CD4-positive, alpha-beta T cell treated with Interleukin-17A for 4 hours (primary cell): ENCODE results near the gene TMEM132E.

Experiments used
- DNase-seq: peaks from one replicate; pipeline ENCODE4 v3.0.0-alpha.2; 2020; ENCODE audit warnings: mixed read lengths

Gene TMEM132E

DNA sequence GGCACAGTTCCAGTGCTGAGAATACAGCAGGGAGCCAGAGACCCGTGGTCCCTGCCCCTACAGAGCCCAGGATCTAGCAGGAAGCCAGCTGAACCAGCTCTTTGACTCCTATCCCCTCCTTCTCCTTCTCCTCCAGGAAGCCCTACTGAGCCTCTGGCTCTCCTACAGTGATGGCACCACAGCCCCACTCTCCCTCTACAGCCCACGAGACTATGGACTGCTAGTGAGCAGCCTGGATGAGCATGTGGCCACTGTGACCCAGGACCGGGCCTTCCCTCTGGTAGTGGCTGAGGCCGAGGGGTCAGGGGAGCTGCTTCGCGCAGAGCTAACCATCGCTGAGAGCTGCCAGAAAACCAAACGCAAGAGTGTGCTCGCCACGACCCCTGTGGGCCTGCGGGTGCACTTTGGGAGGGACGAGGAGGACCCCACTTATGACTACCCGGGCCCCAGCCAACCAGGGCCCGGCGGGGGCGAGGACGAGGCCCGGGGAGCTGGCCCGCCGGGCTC, 57.7 kb downstream of the TMEM132E start:
- DNase-seq, result no peak

- peak; percentile 90 for DNase-seq
Observed at GRCh38 chr17:34637548-34638525, 58.5 kb downstream of the TMEM132E start.

- DNase-seq, result no peak
Observed at GRCh38 chr17:34638526-34639260, 59.3 kb downstream of the TMEM132E start.

DNA sequence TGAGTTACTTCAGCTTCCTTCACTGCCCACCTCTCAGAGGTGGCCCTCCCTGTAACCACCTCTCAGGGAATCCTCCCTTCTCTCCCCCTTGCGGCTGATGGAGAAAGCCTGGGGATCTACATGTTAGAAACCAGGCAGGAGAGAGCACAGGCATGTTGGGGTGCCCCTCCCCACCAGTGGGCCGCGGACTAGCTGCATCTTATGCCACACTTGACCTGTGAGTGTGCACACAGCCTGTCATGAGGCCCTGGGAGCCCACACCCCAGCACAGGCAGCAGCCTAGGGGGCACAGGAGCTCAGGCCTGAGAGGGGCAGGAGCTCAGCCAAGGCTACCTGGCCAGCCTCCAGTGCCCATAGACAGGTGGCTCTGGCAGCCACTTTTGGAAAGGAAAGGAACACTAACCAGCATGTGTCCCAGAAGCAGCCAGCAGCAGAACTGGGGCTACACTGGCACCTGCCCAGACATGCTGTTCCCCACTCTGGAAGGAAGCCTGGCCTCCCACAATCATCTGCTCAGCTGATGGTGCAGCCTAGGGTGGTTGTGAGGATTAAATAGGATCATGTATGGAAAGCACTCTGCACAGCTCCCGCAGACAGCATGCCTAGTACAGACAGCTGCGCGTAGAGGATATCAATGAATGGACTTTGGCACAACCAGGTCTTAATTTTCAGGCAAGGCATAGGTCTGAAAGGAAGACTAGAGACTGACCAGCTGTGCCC, 60.5 kb downstream of the TMEM132E start:
- no peak for DNase-seq

GRCh38 chr17:34641368-34641767, 62.0 kb downstream of the TMEM132E start:
- DNase-seq, result no peak

DNA sequence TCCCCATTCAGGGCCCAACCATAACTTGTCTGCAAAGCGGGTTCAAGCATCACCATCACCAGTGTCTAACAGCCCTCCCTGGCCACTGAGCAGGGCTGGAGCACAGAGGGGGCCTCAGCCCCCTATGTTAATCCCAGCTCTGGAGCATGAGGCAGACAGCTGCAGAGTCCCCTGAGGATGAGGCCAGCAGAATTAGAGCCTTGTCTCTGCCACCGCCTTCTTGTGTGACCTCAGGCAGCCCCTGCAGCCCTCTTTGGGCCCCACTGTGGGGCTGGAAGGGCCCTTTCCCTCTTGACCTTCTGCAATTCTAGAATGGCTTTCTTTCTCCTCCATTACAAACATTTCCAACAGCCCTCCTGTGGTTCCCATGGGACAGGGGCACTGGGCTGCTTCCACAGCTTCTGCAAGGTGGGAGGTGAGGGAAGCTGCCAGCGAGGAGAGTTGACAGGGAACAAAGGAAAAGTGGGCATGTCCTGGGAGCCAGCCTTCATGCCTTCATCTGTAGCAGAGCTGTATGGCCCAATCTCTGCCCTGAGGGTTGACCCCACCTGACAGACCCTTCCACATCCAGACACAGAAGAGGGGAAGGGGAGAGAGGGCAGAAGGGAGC, 65.7 kb downstream of the TMEM132E start:
- no peak for DNase-seq

DNA sequence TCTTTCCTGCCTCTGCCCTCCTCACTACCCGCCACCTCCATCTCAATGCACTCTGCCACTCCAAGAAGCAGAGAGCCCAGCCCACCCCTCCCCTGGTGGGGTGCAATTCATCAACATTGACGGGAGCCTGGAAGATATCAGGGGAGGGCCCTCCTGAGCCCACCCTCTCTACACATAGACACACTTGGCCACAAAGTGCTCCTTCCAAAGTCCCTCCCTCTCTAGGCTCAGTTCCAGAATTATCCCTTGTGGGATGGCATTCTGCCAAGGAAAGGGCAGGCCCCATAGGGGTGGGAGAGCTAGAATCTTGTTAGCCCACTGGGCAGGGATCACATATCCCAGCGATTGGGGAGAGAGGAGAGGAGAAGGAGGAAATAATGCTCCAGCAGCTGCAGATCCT, 66.2 kb downstream of the TMEM132E start:
- DNase-seq, result no peak

- no peak for DNase-seq
Observed at GRCh38 chr17:34647511-34647910, 68.1 kb downstream of the TMEM132E start.

- DNase-seq, result no peak
Observed at GRCh38 chr17:34650051-34650750, 70.8 kb downstream of the TMEM132E start.

DNA sequence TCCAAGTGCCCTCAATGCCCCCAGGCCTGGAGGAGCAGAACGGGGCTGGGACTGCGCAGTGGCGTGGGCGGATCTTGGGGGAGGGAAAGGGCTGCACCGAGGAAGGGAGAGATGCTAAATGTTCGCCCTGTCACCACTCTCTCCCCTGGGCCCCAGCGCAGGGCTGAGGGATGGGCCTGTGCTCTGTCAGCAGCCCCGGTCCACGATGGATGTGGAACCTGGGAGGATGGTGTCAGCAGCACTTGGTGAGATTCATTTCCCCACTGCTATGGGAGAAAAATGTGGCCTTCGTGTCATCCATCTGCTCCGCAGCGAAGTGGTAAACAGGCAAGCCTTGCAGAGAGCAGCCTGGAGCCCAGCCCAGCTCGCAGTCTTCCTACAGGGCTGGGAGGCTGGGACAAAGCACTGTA, 72.0 kb downstream of the TMEM132E start:
- DNase-seq, result no peak

DNA sequence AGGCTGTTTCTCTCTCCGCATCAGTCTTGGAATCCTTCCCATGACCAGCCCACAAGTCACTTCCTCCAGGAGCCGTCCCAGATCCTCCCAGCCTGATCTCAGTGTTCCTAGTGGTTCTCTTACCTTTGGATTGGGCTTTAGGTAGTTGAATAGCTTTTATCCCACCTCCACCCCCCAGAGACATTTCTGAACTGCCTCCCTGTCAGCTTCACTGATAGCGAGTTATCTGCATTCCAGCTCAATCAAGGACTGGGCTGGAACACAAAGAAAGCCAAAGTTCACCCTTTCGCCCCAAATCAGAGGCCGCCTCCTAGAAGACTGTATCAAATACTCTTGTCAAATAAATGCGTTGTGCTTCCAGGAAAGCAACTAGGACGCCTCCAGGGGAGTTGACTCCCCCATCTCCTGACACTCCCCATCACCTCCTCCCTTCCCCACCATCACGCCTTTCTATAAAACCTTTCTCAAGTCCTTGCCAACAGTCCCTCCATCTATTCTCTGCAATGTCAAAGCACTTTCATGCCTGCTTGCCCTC, 72.7 kb downstream of the TMEM132E start:
- no peak for DNase-seq

DNA sequence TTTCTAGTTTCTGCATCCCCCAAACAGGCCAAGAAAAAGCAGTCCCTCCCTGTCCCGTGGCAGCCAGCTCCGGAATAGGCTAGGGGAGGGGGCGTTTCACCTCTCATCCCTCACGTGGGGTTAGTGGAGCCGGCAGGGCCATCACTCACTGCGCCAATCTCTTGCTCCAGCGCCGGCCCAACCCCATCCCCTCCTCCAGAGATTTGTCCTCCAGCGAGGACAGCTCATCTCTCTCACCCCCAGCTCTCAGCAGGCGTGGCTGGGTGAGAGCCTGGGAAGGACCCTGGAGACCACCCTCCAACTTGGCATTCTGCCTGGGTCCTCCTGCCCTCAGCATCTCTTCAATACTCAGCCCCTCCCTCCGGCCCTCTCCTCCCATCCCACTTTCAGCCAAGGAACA, 74.1 kb downstream of the TMEM132E start:
- no peak for DNase-seq

GRCh38 chr17:34654276-34654880, 75.0 kb downstream of the TMEM132E start:
- no peak for DNase-seq

GRCh38 chr17:34654881-34655276, 75.5 kb downstream of the TMEM132E start:
- no peak for DNase-seq

GRCh38 chr17:34656801-34657200, 77.4 kb downstream of the TMEM132E start:
- no peak for DNase-seq

- DNase-seq, result no peak
Observed at GRCh38 chr17:34658811-34659560, 79.6 kb downstream of the TMEM132E start.

GRCh38 chr17:34663714-34664113, 84.3 kb downstream of the TMEM132E start:
- no peak for DNase-seq

GRCh38 chr17:34665150-34665806, 85.9 kb downstream of the TMEM132E start:
- DNase-seq, result peak; percentile 19

DNA sequence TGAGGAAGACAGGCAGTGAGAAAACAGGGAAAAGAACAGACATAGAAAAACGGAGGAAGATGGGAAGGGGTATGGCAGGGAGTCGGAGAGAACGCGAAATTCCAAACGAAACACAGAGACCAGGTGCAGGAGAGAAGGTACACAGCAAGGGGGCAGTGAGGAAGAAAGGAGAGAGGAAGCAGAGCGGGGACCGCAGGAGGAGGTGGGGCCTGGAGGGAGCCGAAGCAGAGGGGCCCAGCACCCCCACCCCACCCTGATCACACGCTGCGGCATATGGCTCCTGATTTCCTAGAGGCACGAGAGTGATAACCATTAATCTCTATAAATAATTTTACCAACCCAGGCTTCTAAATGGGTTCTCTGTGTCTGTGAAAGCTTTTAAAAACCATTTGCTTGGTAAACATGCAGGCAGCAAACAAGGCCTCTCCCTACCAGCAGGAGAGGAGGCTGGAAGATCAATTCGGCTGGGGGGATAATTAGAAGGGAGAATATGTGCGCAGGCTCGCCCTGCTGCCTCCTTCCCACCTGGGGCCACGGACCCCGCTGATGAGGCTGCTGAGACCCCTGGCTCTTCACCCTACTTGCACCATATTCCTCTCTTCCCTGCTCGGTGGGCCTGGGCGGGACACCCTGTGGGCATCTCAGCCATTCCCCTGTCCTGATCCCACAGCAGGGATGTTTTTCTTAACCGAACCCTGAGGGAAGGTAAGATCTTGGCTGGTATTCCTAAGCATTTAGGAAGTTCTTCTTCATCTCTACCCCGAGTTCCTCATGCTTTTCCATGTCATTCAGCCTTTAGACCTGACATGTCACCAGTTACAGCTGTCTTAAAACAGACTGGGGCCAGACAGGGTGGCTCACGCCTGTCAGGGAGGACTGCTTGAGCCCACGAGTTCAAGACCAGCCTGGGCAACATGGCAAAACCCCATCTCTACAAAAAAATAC, 86.7 kb downstream of the TMEM132E start:
- DNase-seq, result no peak
